HepG2 (cell line): ENCODE measurements around the gene BTD.

Source experiments
- FOSL1 ChIP-seq: sonication (generic); formaldehyde crosslinking; IDR thresholded peaks from 2 replicates; pipeline ENCODE4 v1.9.0; 2021; ENCODE audit warnings: missing genetic modification reagents, borderline replicate concordance
- NFAT5 ChIP-seq: sonication (generic); formaldehyde crosslinking; IDR thresholded peaks from 2 replicates; pipeline ENCODE4 v1.4.0; 2020; ENCODE audit warnings: missing genetic modification reagents
- POLR2A ChIP-seq, 2 experiments: IDR thresholded peaks; 2 replicates each; pipeline ENCODE4 v1.6.1; 2011; ENCODE audit warnings: low read depth in 2 of 2, low read length in 2 of 2, mild to moderate bottlenecking in 1 of 2, moderate library complexity in 1 of 2; ENCODE audit not compliant: insufficient read depth in 1 of 2
- SIN3A ChIP-seq: IDR thresholded peaks from 2 replicates; pipeline ENCODE4 v1.6.1; 2011; ENCODE audit warnings: low read depth, mild to moderate bottlenecking, control low read depth, low read length, borderline replicate concordance
- TCF7L2 ChIP-seq: IDR thresholded peaks from 2 replicates; pipeline ENCODE4 v1.6.1; 2011; ENCODE audit warnings: mild to moderate bottlenecking, low read depth, low read length, moderate library complexity
- ZKSCAN1 ChIP-seq: fragments of 150-350 bp; IDR thresholded peaks from 2 replicates; pipeline ENCODE4 v1.6.1; 2014; ENCODE audit warnings: low read length
- ZNF510 ChIP-seq: sonication (generic); formaldehyde crosslinking; IDR thresholded peaks from 2 replicates; pipeline ENCODE4 v1.4.0; 2020; ENCODE audit warnings: low read depth, mild to moderate bottlenecking, missing genetic modification reagents
- ZNF674 ChIP-seq: sonication (generic); formaldehyde crosslinking; IDR thresholded peaks from 2 replicates; pipeline ENCODE4 v1.5.0; 2020; ENCODE audit warnings: low read depth, mild to moderate bottlenecking, missing genetic modification reagents
- ZNF839 ChIP-seq: sonication (generic); formaldehyde crosslinking; IDR thresholded peaks from 2 replicates; pipeline ENCODE4 v1.4.0; 2020; ENCODE audit warnings: missing genetic modification reagents, mild to moderate bottlenecking, borderline replicate concordance
- ZZZ3 ChIP-seq: sonication (generic); formaldehyde crosslinking; IDR thresholded peaks from 2 replicates; pipeline ENCODE4 v1.4.0; 2020; ENCODE audit warnings: missing genetic modification reagents, mild to moderate bottlenecking, borderline replicate concordance
- TF ChIP-seq, protein P1 (sequence below): sonication (generic); formaldehyde crosslinking; IDR thresholded peaks from 2 replicates; pipeline ENCODE4 v1.5.0; 2020; ENCODE audit warnings: mild to moderate bottlenecking, missing genetic modification reagents, moderate library complexity
- TF ChIP-seq, protein P2 (sequence below): sonication (generic); formaldehyde crosslinking; IDR thresholded peaks from 2 replicates; pipeline ENCODE4 v1.4.0; 2020; ENCODE audit warnings: missing genetic modification reagents

GRCh38 chr3:15623535-15624440 lies 22.2 kb downstream of the BTD start:
- TF ChIP-seq ZKSCAN1 = no peak
- TF ChIP-seq SIN3A = no peak
- TF ChIP-seq, protein P1, sequence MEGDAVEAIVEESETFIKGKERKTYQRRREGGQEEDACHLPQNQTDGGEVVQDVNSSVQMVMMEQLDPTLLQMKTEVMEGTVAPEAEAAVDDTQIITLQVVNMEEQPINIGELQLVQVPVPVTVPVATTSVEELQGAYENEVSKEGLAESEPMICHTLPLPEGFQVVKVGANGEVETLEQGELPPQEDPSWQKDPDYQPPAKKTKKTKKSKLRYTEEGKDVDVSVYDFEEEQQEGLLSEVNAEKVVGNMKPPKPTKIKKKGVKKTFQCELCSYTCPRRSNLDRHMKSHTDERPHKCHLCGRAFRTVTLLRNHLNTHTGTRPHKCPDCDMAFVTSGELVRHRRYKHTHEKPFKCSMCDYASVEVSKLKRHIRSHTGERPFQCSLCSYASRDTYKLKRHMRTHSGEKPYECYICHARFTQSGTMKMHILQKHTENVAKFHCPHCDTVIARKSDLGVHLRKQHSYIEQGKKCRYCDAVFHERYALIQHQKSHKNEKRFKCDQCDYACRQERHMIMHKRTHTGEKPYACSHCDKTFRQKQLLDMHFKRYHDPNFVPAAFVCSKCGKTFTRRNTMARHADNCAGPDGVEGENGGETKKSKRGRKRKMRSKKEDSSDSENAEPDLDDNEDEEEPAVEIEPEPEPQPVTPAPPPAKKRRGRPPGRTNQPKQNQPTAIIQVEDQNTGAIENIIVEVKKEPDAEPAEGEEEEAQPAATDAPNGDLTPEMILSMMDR = no peak
- no peak for TF ChIP-seq ZNF839 (CRISPR knock-in tag)
- no peak for TF ChIP-seq ZZZ3 (CRISPR knock-in tag)
- TF ChIP-seq ZNF674 (CRISPR knock-in tag) = no peak
- TF ChIP-seq POLR2A (IDR thresholded peaks at IDR 0.05; ENCODE audit: insufficient read depth in 1 of 2, low read depth in 2 of 2, low read length in 2 of 2) = no peak
- TF ChIP-seq NFAT5 = no peak
- no peak for TF ChIP-seq FOSL1 (CRISPR knock-in tag)
- no peak for TF ChIP-seq ZNF510
- no peak for TF ChIP-seq TCF7L2
- TF ChIP-seq, protein P2, sequence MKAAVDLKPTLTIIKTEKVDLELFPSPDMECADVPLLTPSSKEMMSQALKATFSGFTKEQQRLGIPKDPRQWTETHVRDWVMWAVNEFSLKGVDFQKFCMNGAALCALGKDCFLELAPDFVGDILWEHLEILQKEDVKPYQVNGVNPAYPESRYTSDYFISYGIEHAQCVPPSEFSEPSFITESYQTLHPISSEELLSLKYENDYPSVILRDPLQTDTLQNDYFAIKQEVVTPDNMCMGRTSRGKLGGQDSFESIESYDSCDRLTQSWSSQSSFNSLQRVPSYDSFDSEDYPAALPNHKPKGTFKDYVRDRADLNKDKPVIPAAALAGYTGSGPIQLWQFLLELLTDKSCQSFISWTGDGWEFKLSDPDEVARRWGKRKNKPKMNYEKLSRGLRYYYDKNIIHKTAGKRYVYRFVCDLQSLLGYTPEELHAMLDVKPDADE = no peak
